Uterus (tissue), 4 donors: ENCODE data around the gene TIMP3. TPM values are rescaled to one million over a fixed set of nuclear protein-coding genes. Genes with fewer than 3 reads are reported as not detected.
A peak's percentile ranks its signal among the peaks of the same experiment; 100 is the strongest.

Source experiments
- DNase-seq, 2 donors: peaks; one replicate each; pipeline ENCODE4 v3.0.0-alpha.2; 2019 to 2020
- H3K27ac ChIP-seq, 2 donors: fragments of 200-600 bp; sonication (generic); 1 replicate in 1 of 2; 2 replicates in 1 of 2; pipeline ENCODE4 v1.5.1; 2016 to 2018
- H3K27me3 ChIP-seq, 2 donors: fragments of 200-600 bp; sonication (generic); one replicate each; pipeline ENCODE4 v1.5.1; 2018 to 2019; ENCODE audit warnings: control low read depth in 1 of 2
- H3K36me3 ChIP-seq, 2 donors: fragments of 200-600 bp; sonication (generic); one replicate each; pipeline ENCODE4 v1.5.1; 2019; ENCODE audit warnings: control low read depth in 1 of 2
- H3K4me1 ChIP-seq, 2 donors: fragments of 200-600 bp; sonication (generic); one replicate each; pipeline ENCODE4 v1.5.1; 2018 to 2019; ENCODE audit warnings: control low read depth in 1 of 2
- H3K4me3 ChIP-seq, 2 donors: fragments of 200-600 bp; sonication (generic); 1 replicate in 1 of 2; 2 replicates in 1 of 2; pipeline ENCODE4 v1.5.1; 2018 to 2019; ENCODE audit warnings: mild to moderate bottlenecking in 1 of 2
- H3K9me3 ChIP-seq, 2 donors: fragments of 200-600 bp; sonication (generic); one replicate each; pipeline ENCODE4 v1.5.1; 2019; ENCODE audit warnings: control low read depth in 1 of 2
- CTCF ChIP-seq, 4 experiments: fragments of 200-600 bp in 2 of 4; fragments of 450-650 bp in 2 of 4; sonication (generic) in 2 of 4; IDR thresholded peaks; one replicate each; pipeline ENCODE4 v1.5.1; 2016 to 2019; ENCODE audit warnings: antibody characterized with exemption in 4 of 4, mild to moderate bottlenecking in 2 of 4, moderate library complexity in 1 of 4
- POLR2A ChIP-seq, 2 donors: fragments of 450-650 bp; IDR thresholded peaks; one replicate each; pipeline ENCODE4 v1.6.1; 2016; ENCODE audit warnings: antibody characterized with exemption in 2 of 2, mild to moderate bottlenecking in 1 of 2, moderate library complexity in 1 of 2
- intact Hi-C: fragments of 100-400 bp; cut with DNase I; formaldehyde crosslinking; loops from one replicate; pipeline ENCODE4 v1.15.1; 2023; ENCODE audit warnings: low total_unique reads
- total RNA-seq, 4 donors: library from RNA; depleted of rRNA in 3 of 4; stranded (reverse); fragments of >200 nt in 3 of 4; gene quantifications; one replicate each; pipeline versions ENCODE4 v1.1.0 to v1.2.4, GENCODE V29; 2014 to 2023
- donor health status: DM: yes; HTN: yes; CAD: no.

The TIMP3 gene
- total RNA-seq, 4 donors from 2014 or later: 192 to 702 (median 423) TPM

- Histone ChIP-seq H3K4me1 (no peaks in the 10 kb centered on the region), H3K9me3 (no peaks in the 10 kb centered on the region), H3K27ac (no peak overlapping the region), H3K36me3 (no peaks in the 10 kb centered on the region), H3K4me3 (no peak overlapping the region), H3K27me3 (no peaks in the 10 kb centered on the region)
- intact Hi-C loops: no loop called here
- no peak for TF ChIP-seq POLR2A (IDR thresholded peaks at IDR 0.05)
- TF ChIP-seq CTCF (IDR thresholded peaks at IDR 0.05): no peak
- no peak for DNase-seq
Observed at GRCh38 chr22:32785321-32786026, 16.0 kb upstream of the TIMP3 start.

- intact Hi-C loops: no loop called here
- no peaks in the 10 kb centered on the region for H3K36me3 ChIP-seq
- no peak overlapping the region for H3K4me3 ChIP-seq
- TF ChIP-seq POLR2A (IDR thresholded peaks at IDR 0.05) (no peak), CTCF (IDR thresholded peaks at IDR 0.05) (no peak)
- H3K9me3 ChIP-seq: no peaks in the 10 kb centered on the region
- DNase-seq: no peak
- H3K4me1 ChIP-seq: no peaks in the 10 kb centered on the region
- H3K27me3 ChIP-seq: no peaks in the 10 kb centered on the region
- H3K27ac ChIP-seq: no peak overlapping the region
Observed at GRCh38 chr22:32786027-32786418, 15.5 kb upstream of the TIMP3 start.

- intact Hi-C loops: no loop called here
- Histone ChIP-seq H3K4me1 (no peaks in the 10 kb centered on the region), H3K4me3 (no peak overlapping the region), H3K27ac (peak overlapping the region; percentile 2 to 38), H3K9me3 (no peaks in the 10 kb centered on the region), H3K27me3 (no peaks in the 10 kb centered on the region), H3K36me3 (no peaks in the 10 kb centered on the region)
- TF ChIP-seq POLR2A (IDR thresholded peaks at IDR 0.05): no peak
- no peak for TF ChIP-seq CTCF (IDR thresholded peaks at IDR 0.05)
- DNase-seq: no peak
Observed at GRCh38 chr22:32788904-32789624, 12.4 kb upstream of the TIMP3 start.

DNA sequence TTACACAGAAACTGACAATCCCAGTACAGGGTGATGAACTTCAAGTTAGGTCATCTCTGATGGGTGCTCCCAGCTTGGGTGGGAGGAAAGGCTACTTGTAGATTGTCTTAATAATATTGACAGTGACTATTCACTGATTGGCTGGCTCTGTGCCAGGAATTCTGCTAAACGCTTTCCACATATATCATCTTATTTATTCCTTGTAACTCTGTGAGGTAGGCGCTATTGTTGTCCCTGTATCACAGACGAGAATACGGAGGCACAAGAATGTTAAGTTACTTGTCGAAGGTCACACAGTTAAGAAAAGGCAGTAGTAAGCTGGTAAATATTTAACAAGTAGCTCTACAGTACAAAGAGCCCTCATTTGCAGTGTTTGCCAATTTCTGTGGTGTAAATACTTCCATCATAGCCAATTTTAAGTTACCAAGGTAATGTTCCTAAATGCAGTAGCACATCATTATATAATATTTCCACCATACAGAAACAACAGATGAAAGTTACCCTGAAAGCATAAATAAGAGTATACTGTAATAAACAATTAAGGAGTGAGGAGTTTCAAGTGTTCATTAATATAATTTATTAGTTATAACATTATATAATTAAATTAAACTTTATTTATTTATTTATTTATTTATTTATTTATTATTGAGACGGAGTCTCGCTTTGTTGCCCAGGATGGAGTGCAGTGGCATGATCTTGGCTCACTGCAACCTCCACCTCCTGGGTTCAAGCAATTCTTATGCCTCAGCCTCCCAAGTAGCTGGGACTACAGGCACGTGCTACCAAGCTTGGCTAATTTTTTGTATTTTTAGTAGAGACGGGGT lies 11.5 kb upstream of the TIMP3 start:
- DNase-seq: no peak
- H3K4me3 ChIP-seq: no peak overlapping the region
- no peaks in the 10 kb centered on the region for H3K36me3 ChIP-seq
- H3K9me3 ChIP-seq: no peaks in the 10 kb centered on the region
- H3K27ac ChIP-seq: peak overlapping the region in 1 of 2 donors; percentile 38
- intact Hi-C loops: loop anchor here (10.0 kb wide), 1 partner anchor 195 kb away; no protein-coding TSS in a partner anchor
- TF ChIP-seq CTCF (IDR thresholded peaks at IDR 0.05): no peak
- no peak for TF ChIP-seq POLR2A (IDR thresholded peaks at IDR 0.05)
- no peaks in the 10 kb centered on the region for H3K27me3 ChIP-seq
- H3K4me1 ChIP-seq: no peaks in the 10 kb centered on the region
